ENCODE measurements around the gene PSD4.

PSD4 gene

GRCh38 chr2:113255140-113256070 is 81.6 kb downstream of the PSD4 start:
- H3K4me3 ChIP-seq (ENCODE audit: low read length, poor library complexity, severe bottlenecking): no peak overlapping the region
- no peaks in the 10 kb centered on the region for H3K27me3 ChIP-seq (ENCODE audit: insufficient read depth, low read length, poor library complexity, severe bottlenecking)
- peaks cover 5% of the 10 kb centered on the region; the same call in 1 of the 2 replicates for H3F3A ChIP-seq (ENCODE audit: low read depth)
- H3K9me3 ChIP-seq (ENCODE audit: insufficient read depth, low read depth, low read length): no peaks in the 10 kb centered on the region
- H3K79me2 ChIP-seq (ENCODE audit: insufficient read depth, low read length): no peaks in the 10 kb centered on the region
- no peak overlapping the region for H2AFZ ChIP-seq (ENCODE audit: low read length)
- TF ChIP-seq, protein P1, sequence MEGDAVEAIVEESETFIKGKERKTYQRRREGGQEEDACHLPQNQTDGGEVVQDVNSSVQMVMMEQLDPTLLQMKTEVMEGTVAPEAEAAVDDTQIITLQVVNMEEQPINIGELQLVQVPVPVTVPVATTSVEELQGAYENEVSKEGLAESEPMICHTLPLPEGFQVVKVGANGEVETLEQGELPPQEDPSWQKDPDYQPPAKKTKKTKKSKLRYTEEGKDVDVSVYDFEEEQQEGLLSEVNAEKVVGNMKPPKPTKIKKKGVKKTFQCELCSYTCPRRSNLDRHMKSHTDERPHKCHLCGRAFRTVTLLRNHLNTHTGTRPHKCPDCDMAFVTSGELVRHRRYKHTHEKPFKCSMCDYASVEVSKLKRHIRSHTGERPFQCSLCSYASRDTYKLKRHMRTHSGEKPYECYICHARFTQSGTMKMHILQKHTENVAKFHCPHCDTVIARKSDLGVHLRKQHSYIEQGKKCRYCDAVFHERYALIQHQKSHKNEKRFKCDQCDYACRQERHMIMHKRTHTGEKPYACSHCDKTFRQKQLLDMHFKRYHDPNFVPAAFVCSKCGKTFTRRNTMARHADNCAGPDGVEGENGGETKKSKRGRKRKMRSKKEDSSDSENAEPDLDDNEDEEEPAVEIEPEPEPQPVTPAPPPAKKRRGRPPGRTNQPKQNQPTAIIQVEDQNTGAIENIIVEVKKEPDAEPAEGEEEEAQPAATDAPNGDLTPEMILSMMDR (conservative IDR thresholded peaks at IDR 0.05; ENCODE audit: low read length): no peak
- no peak for TF ChIP-seq EZH2phosphoT487 (IDR thresholded peaks at IDR 0.05; ENCODE audit: borderline replicate concordance)
- H3K9me2 ChIP-seq (replicated peaks; ENCODE audit: low read depth, low read length): no peaks in the 10 kb centered on the region
- H4K20me1 ChIP-seq (ENCODE audit: insufficient read depth, low read length, poor library complexity, severe bottlenecking): no peaks in the 10 kb centered on the region
- no peaks in the 10 kb centered on the region for H3K36me3 ChIP-seq (ENCODE audit: insufficient read depth, low read length)
- H3K4me2 ChIP-seq (ENCODE audit: low read depth, low read length, poor library complexity, severe bottlenecking): peak overlapping the region; percentile 1
- peaks cover 60% of the 10 kb centered on the region for H3K4me1 ChIP-seq (ENCODE audit: insufficient read depth, low read length, poor library complexity, severe bottlenecking)
- peak overlapping the region; percentile 15 for H3K9ac ChIP-seq (ENCODE audit: low read depth, low read length, poor library complexity, severe bottlenecking)

- Histone ChIP-seq H3F3A (ENCODE audit: low read depth) (no peaks in the 10 kb centered on the region), H3K36me3 (ENCODE audit: insufficient read depth, low read length) (no peaks in the 10 kb centered on the region), H3K9me3 (ENCODE audit: insufficient read depth, low read depth, low read length) (no peaks in the 10 kb centered on the region), H3K79me2 (ENCODE audit: insufficient read depth, low read length) (no peaks in the 10 kb centered on the region), H3K4me3 (ENCODE audit: low read length, poor library complexity, severe bottlenecking) (no peak overlapping the region), H2AFZ (ENCODE audit: low read length) (no peak overlapping the region), H3K9ac (ENCODE audit: low read depth, low read length, poor library complexity, severe bottlenecking) (no peak overlapping the region), H4K20me1 (ENCODE audit: insufficient read depth, low read length, poor library complexity, severe bottlenecking) (no peaks in the 10 kb centered on the region), H3K9me2 (replicated peaks; ENCODE audit: low read depth, low read length) (no peaks in the 10 kb centered on the region), H3K4me1 (ENCODE audit: insufficient read depth, low read length, poor library complexity, severe bottlenecking) (peaks cover 46% of the 10 kb centered on the region), H3K4me2 (ENCODE audit: low read depth, low read length, poor library complexity, severe bottlenecking) (peak overlapping the region; percentile 36), H3K27me3 (ENCODE audit: insufficient read depth, low read length, poor library complexity, severe bottlenecking) (no peaks in the 10 kb centered on the region)
- TF ChIP-seq, protein P1 (conservative IDR thresholded peaks at IDR 0.05; ENCODE audit: low read length): no peak
- no peak for TF ChIP-seq EZH2phosphoT487 (IDR thresholded peaks at IDR 0.05; ENCODE audit: borderline replicate concordance)
Measured at GRCh38 chr2:113257516-113258264, 83.9 kb downstream of the PSD4 start.

DNA sequence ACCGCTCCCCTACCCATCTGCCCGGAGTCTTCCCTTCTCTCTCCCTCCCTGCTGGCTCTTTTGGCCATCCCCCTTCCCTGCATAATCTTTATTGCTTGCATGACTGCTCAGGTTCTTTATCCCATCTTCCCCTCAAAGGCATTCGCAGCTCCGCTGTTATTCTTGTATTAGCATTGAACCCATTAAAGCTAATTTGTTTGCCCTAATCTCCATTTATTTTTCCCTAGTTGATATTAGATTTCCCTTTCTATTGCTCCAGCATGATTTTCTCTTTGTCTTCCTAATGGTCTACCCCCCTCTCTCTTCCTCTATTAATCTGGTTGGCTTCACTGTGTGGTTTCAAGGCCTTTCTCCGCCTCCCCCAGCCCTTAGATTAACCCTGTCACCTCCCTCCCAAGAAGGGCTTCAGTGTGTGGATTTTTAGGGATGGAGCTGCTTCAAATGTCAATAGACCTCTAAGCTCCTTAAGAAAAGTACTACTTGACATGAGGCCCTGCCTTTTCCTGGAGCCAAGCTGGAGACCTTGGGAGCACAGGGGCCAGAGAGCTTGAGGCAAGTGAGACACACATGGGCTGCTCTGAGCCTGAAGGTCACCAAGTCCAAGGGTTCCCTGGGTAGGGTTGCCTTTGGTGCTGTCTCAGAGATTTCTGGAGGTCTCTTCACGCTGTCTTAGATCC is 84.8 kb downstream of the PSD4 start:
- H2AFZ ChIP-seq (ENCODE audit: low read length): no peak overlapping the region; the same call in 1 of the 2 replicates
- H3K79me2 ChIP-seq (ENCODE audit: insufficient read depth, low read length): no peaks in the 10 kb centered on the region
- H3F3A ChIP-seq (ENCODE audit: low read depth): no peaks in the 10 kb centered on the region
- TF ChIP-seq EZH2phosphoT487 (IDR thresholded peaks at IDR 0.05; ENCODE audit: borderline replicate concordance): no peak
- TF ChIP-seq, protein P1 (conservative IDR thresholded peaks at IDR 0.05; ENCODE audit: low read length): no peak
- H3K9ac ChIP-seq (ENCODE audit: low read depth, low read length, poor library complexity, severe bottlenecking): no peak overlapping the region
- H3K27me3 ChIP-seq (ENCODE audit: insufficient read depth, low read length, poor library complexity, severe bottlenecking): no peaks in the 10 kb centered on the region
- H3K9me2 ChIP-seq (replicated peaks; ENCODE audit: low read depth, low read length): no peaks in the 10 kb centered on the region
- H3K9me3 ChIP-seq (ENCODE audit: insufficient read depth, low read depth, low read length): no peaks in the 10 kb centered on the region
- H3K4me3 ChIP-seq (ENCODE audit: low read length, poor library complexity, severe bottlenecking): no peak overlapping the region
- no peaks in the 10 kb centered on the region for H4K20me1 ChIP-seq (ENCODE audit: insufficient read depth, low read length, poor library complexity, severe bottlenecking)
- no peaks in the 10 kb centered on the region for H3K36me3 ChIP-seq (ENCODE audit: insufficient read depth, low read length)
- no peak overlapping the region for H3K4me2 ChIP-seq (ENCODE audit: low read depth, low read length, poor library complexity, severe bottlenecking)
- peaks cover 37% of the 10 kb centered on the region for H3K4me1 ChIP-seq (ENCODE audit: insufficient read depth, low read length, poor library complexity, severe bottlenecking)

Measured in Loucy (cell line).